Hepatocyte (in vitro differentiated cells): ENCODE data around the gene TOGARAM1. TPM values are rescaled to one million over a fixed set of nuclear protein-coding genes. Genes with fewer than 3 reads are reported as not detected.

Experiments
- DNase-seq: peaks from one replicate; pipeline ENCODE4 v3.0.0-alpha.2; 2016; ENCODE audit warnings: low spot score
- H2AFZ ChIP-seq: fragments of 200-600 bp; sonication (generic); 2 replicates; pipeline ENCODE4 v1.6.0; 2016; ENCODE audit warnings: antibody characterized with exemption, mild to moderate bottlenecking
- H3K27ac ChIP-seq: fragments of 200-600 bp; sonication (generic); 2 replicates; pipeline ENCODE4 v1.5.1; 2016; ENCODE audit warnings: mild to moderate bottlenecking
- H3K27me3 ChIP-seq: fragments of 200-600 bp; sonication (generic); 2 replicates; pipeline ENCODE4 v1.6.1; 2016
- H3K36me3 ChIP-seq: fragments of 200-600 bp; sonication (generic); replicated peaks from 2 replicates; pipeline ENCODE4 v1.5.1; 2016; ENCODE audit warnings: low read depth; ENCODE audit not compliant: insufficient read depth
- H3K4me1 ChIP-seq: fragments of 200-600 bp; sonication (generic); 2 replicates; pipeline ENCODE4 v1.5.1; 2016; ENCODE audit warnings: mild to moderate bottlenecking, moderate library complexity; ENCODE audit not compliant: insufficient read depth
- H3K4me2 ChIP-seq: fragments of 200-600 bp; sonication (generic); 2 replicates; pipeline ENCODE4 v1.6.0; 2016
- H3K4me3 ChIP-seq: fragments of 200-600 bp; sonication (generic); 2 replicates; pipeline ENCODE4 v1.5.1; 2016; ENCODE audit warnings: mild to moderate bottlenecking
- H3K79me2 ChIP-seq: fragments of 200-600 bp; sonication (generic); 2 replicates; pipeline ENCODE4 v1.6.0; 2017; ENCODE audit warnings: mild to moderate bottlenecking
- H3K9me2 ChIP-seq: fragments of 200-600 bp; sonication (generic); replicated peaks from 2 replicates; pipeline ENCODE4 v1.6.0; 2017; ENCODE audit warnings: mild to moderate bottlenecking; ENCODE audit not compliant: insufficient read depth
- H3K9me3 ChIP-seq: fragments of 200-600 bp; sonication (generic); 2 replicates; pipeline ENCODE4 v1.5.1; 2016; ENCODE audit warnings: low read depth, mild to moderate bottlenecking
- H4K20me1 ChIP-seq: fragments of 200-600 bp; sonication (generic); 2 replicates; pipeline ENCODE4 v1.6.0; 2016; ENCODE audit warnings: mild to moderate bottlenecking; ENCODE audit not compliant: insufficient read depth, poor library complexity, severe bottlenecking
- CTCF ChIP-seq: fragments of 200-600 bp; sonication (generic); IDR thresholded peaks from 2 replicates; pipeline ENCODE4 v1.5.1; 2016; ENCODE audit warnings: antibody characterized with exemption, mild to moderate bottlenecking; ENCODE audit not compliant: poor library complexity
- EZH2 ChIP-seq: fragments of 200-600 bp; sonication (generic); IDR thresholded peaks from 2 replicates; pipeline ENCODE4 v1.6.1; 2016; ENCODE audit warnings: antibody characterized with exemption, mild to moderate bottlenecking, borderline replicate concordance
- EZH2phosphoT487 ChIP-seq: fragments of 200-600 bp; sonication (generic); IDR thresholded peaks from one replicate; pipeline ENCODE4 v1.6.1; 2018; ENCODE audit warnings: antibody characterized with exemption, mild to moderate bottlenecking, low read depth, moderate library complexity; ENCODE audit not compliant: unreplicated experiment, severe bottlenecking
- WGBS: methylation state at CpG from one replicate; pipeline ENCODE4 v1.1.6; 2016; ENCODE audit warnings: low lambda C conversion rate; ENCODE audit errors: missing lambda C conversion rate; 5-methylcytosine and 5-hydroxymethylcytosine counted together
- polyA plus RNA-seq: library from polyadenylated mRNA; unstranded; fragments of >200 nt; fragmentation: Nextera tagmentation; extraction: Ambion mirVana; gene quantifications from 2 replicates; pipeline ENCODE4 v1.2.1, GENCODE V29; 2016
- total RNA-seq: library from RNA; depleted of rRNA; stranded (reverse); fragments of >200 nt; gene quantifications from 2 replicates; pipeline ENCODE4 v1.2.3, GENCODE V29; 2014

Gene TOGARAM1
- total and polyA plus RNA-seq, 2 experiments from 2014 or later: 9.3 to 36.2 TPM

- no peak for DNase-seq
- 74% methylated on average over 3 of the region's 3 CpGs for whole genome bisulfite sequencing
Measured at GRCh38 chr14:44989497-44990440, 27.8 kb downstream of the TOGARAM1 start.

GRCh38 chr14:44990533-44990932, 28.5 kb downstream of the TOGARAM1 start:
- Histone ChIP-seq H2AFZ (no peak overlapping the region), H3K27ac (no peak overlapping the region), H3K4me2 (no peak overlapping the region), H4K20me1 (peaks cover 4% of the 10 kb centered on the region), H3K36me3 (no peaks in the 10 kb centered on the region), H3K27me3 (no peaks in the 10 kb centered on the region), H3K4me3 (no peak overlapping the region), H3K9me3 (no peaks in the 10 kb centered on the region), H3K9me2 (no peaks in the 10 kb centered on the region), H3K4me1 (no peaks in the 10 kb centered on the region), H3K79me2 (peaks cover 39% of the 10 kb centered on the region)
- no peak for TF ChIP-seq CTCF
- no peak for TF ChIP-seq EZH2
- TF ChIP-seq EZH2phosphoT487: no peak
- 92% methylated on average over 2 of the region's 2 CpGs for WGBS
- DNase-seq: no peak

More at GRCh38 chr14:44989497-44990440, 27.8 kb downstream of the TOGARAM1 start:
- no peaks in the 10 kb centered on the region for H3K27me3 ChIP-seq
- no peak overlapping the region for H3K4me2 ChIP-seq
- no peak overlapping the region for H2AFZ ChIP-seq
- H4K20me1 ChIP-seq: peaks cover 2% of the 10 kb centered on the region
- no peaks in the 10 kb centered on the region for H3K36me3 ChIP-seq
- TF ChIP-seq EZH2 (no peak), CTCF (no peak), EZH2phosphoT487 (no peak)
- no peaks in the 10 kb centered on the region for H3K9me3 ChIP-seq
- H3K9me2 ChIP-seq: no peaks in the 10 kb centered on the region
- no peak overlapping the region for H3K4me3 ChIP-seq
- H3K27ac ChIP-seq: no peak overlapping the region
- peaks cover 46% of the 10 kb centered on the region for H3K79me2 ChIP-seq
- no peaks in the 10 kb centered on the region for H3K4me1 ChIP-seq

GRCh38 chr14:44995196-44995595, 33.2 kb downstream of the TOGARAM1 start:
- H4K20me1 ChIP-seq: peaks cover 7% of the 10 kb centered on the region
- no peaks in the 10 kb centered on the region for H3K9me3 ChIP-seq
- no peak overlapping the region for H3K4me3 ChIP-seq
- WGBS: 78% methylated on average over 3 of the region's 3 CpGs
- no peaks in the 10 kb centered on the region for H3K27me3 ChIP-seq
- H3K79me2 ChIP-seq: peaks cover 36% of the 10 kb centered on the region
- H3K4me2 ChIP-seq: no peak overlapping the region
- no peaks in the 10 kb centered on the region for H3K9me2 ChIP-seq
- no peak for TF ChIP-seq EZH2phosphoT487
- no peak for TF ChIP-seq EZH2
- TF ChIP-seq CTCF: no peak
- DNase-seq: no peak
- H3K4me1 ChIP-seq: no peaks in the 10 kb centered on the region
- H2AFZ ChIP-seq: no peak overlapping the region
- H3K36me3 ChIP-seq: no peaks in the 10 kb centered on the region
- no peak overlapping the region for H3K27ac ChIP-seq
